ENCODE measurements around the gene CD1D. TPM values are rescaled to one million over a fixed set of nuclear protein-coding genes. Genes with fewer than 3 reads are reported as not detected.

The CD1D gene
- total RNA-seq (2022; extraction: Qiagen RNA extraction): 0.05 to 0.08 TPM (median 0.07 TPM) in 4 of 5 replicates, not detected in the other

GRCh38 chr1:158180741-158181576 is at the start of gene CD1D:
TSS of gene CD1D (plus strand) at chr1:158180895. CDS start at chr1:158181102, 207 bp downstream.

Other genes starting within 250 kb of the CD1D start
- gene KIRREL1, start 187.2 kb upstream of the CD1D start, total RNA-seq (2022; extraction: Qiagen RNA extraction): 17.3 to 30.5 TPM (median 23.4 TPM) in 5 replicates
- gene CD1A, start 73.5 kb downstream of the CD1D start, total RNA-seq (2022; extraction: Qiagen RNA extraction): not detected in 5 replicates
- not detected in 5 replicates for gene CD1C, start 109.0 kb downstream of the CD1D start, total RNA-seq (2022; extraction: Qiagen RNA extraction)
- gene CD1B, start 150.6 kb downstream of the CD1D start, total RNA-seq (2022; extraction: Qiagen RNA extraction): not detected in 5 replicates
- gene CD1E, start 173.0 kb downstream of the CD1D start, total RNA-seq (2022; extraction: Qiagen RNA extraction): not detected in 5 replicates
- gene OR10T2, start 218.6 kb downstream of the CD1D start, total RNA-seq (2022; extraction: Qiagen RNA extraction): not detected in 5 replicates
- gene OR10K2, start 245.3 kb downstream of the CD1D start, total RNA-seq (2022; extraction: Qiagen RNA extraction): not detected in 5 replicates